Subcutaneous abdominal adipose tissue (tissue), 5 donors: Measurements from ENCODE around the gene TRIM50.
"Not testable (repeated sequence)": the region's sequence is repeated elsewhere in the genome, so short reads cannot be mapped to it uniquely, and the experiment has no call there.

Source experiments
- H3K27ac ChIP-seq: one replicate; pipeline ENCODE4 v1.7.0; 2013; ENCODE audit warnings: low read depth, mild to moderate bottlenecking, inconsistent platforms, low read length, moderate library complexity
- H3K27me3 ChIP-seq, 5 donors: one replicate each; pipeline ENCODE4 v1.7.0; 2013; ENCODE audit warnings: low read length in 5 of 5, inconsistent platforms in 1 of 5; ENCODE audit not compliant: control insufficient read depth in 5 of 5, insufficient read depth in 4 of 5
- H3K36me3 ChIP-seq, 5 donors: one replicate each; pipeline ENCODE4 v1.7.0; 2013; ENCODE audit warnings: low read length in 5 of 5; ENCODE audit not compliant: control insufficient read depth in 5 of 5, insufficient read depth in 5 of 5
- H3K4me1 ChIP-seq, 5 donors: one replicate each; pipeline ENCODE4 v1.7.0; 2013; ENCODE audit warnings: low read length in 5 of 5, mild to moderate bottlenecking in 3 of 5, moderate library complexity in 1 of 5; ENCODE audit not compliant: control insufficient read depth in 5 of 5, insufficient read depth in 5 of 5
- H3K4me3 ChIP-seq, 5 donors: one replicate each; pipeline ENCODE4 v1.7.0; 2013; ENCODE audit warnings: low read length in 5 of 5, low read depth in 1 of 5
- H3K9ac ChIP-seq, 5 donors: one replicate each; pipeline ENCODE4 v1.7.0; 2013; ENCODE audit warnings: low read length in 5 of 5, mild to moderate bottlenecking in 4 of 5, moderate library complexity in 3 of 5
- H3K9me3 ChIP-seq, 5 donors: one replicate each; pipeline ENCODE4 v1.7.0; 2013; ENCODE audit warnings: low read length in 5 of 5; ENCODE audit not compliant: control insufficient read depth in 5 of 5
- donor health status: healthy.
- donor health status: healthy.
- donor health status: healthy.
- donor health status: healthy.
- donor health status: healthy.

TRIM50 gene

DNA sequence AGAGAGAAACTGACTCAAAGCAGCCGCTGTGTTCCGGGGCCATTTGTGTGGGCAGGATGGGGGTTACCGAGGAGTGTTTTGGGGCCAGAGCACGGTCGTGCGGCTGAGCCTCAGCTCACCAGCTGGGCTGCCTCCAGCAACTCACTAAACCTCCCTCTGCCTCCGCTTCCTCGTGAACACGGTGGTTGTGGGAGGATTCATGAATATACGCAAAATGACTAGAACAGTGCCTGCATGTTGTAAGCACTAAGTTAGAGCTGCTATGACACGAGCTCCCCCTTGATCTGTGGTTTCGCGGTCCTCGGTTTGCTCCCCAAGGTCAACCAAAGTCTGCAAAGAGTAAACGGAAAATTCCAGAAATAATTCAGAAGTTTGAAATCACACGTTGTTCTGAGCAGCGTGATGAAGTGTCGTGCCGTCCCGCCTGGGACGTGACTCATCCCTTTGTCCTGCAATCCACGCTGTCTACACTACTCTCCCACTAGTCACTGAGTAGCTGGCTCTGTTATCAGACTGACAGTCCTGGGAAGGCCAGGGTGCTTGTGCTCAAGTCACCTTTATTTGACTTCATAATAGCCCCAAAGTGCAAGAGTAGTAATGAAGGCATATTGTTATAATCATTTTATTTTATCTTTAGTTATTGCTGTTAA is 61.0 kb downstream of the TRIM50 start:
- not testable (repeated sequence) for H3K4me1 ChIP-seq, H3K36me3 ChIP-seq, H3K27me3 ChIP-seq, H3K27ac ChIP-seq, H3K9ac ChIP-seq, H3K9me3 ChIP-seq, H3K4me3 ChIP-seq
